Measurements from ENCODE around the gene GSK3B. TPM values are rescaled to one million over a fixed set of nuclear protein-coding genes. Genes with fewer than 3 reads are reported as not detected.
A peak's percentile ranks its signal among the peaks of the same experiment; 100 is the strongest.

GSK3B gene
- total RNA-seq, 8 experiments from 2014 or later, result 25.5 to 72.2 (median 55.4) TPM

GRCh38 chr3:119973018-119973646 is 121.1 kb downstream of the GSK3B start:
- WGBS, 10 experiments, result 89 to 100% (median 94%) methylated on average over 1 to 7 of the region's 7 CpGs
- in situ Hi-C loops (cut with MboI; ENCODE audit: low pct_unique_long_range_greater_than_20kb in 2 of 9, low sequenced_read_pairs in 9 of 9, unreplicated experiment in 9 of 9), result no loop called here
- ATAC-seq (replicated peaks in 6 of 8), result peak in 2 of 8 experiments; percentile 24 to 61
- no peaks in the 10 kb centered on the region for H3K4me1 ChIP-seq (replicated peaks in 1 of 2)
- no peak overlapping the region for H3K4me3 ChIP-seq
- no peak overlapping the region for H3K27ac ChIP-seq

- in situ Hi-C loops (cut with MboI; ENCODE audit: low pct_unique_long_range_greater_than_20kb in 2 of 9, low sequenced_read_pairs in 9 of 9, unreplicated experiment in 9 of 9), result no loop called here
- Histone ChIP-seq H3K4me3 (no peak overlapping the region), H3K27ac (no peak overlapping the region), H3K4me1 (replicated peaks in 1 of 2) (no peaks in the 10 kb centered on the region)
- peak in 1 of 8 experiments; percentile 41 for ATAC-seq (replicated peaks in 6 of 8)
- 8 to 98% (median 81%) methylated on average over 2 to 4 of the region's 4 CpGs; no CpG with 5 or more reads in 3 of the 10 experiments for WGBS, 10 experiments
Observed at GRCh38 chr3:119969759-119970158, 124.5 kb downstream of the GSK3B start.

- in situ Hi-C loops (cut with MboI; ENCODE audit: low pct_unique_long_range_greater_than_20kb in 2 of 9, low sequenced_read_pairs in 9 of 9, unreplicated experiment in 9 of 9), result no loop called here
- no peak overlapping the region for H3K4me3 ChIP-seq
- ATAC-seq (replicated peaks in 6 of 8), result no peak
- 44 to 100% (median 90%) methylated on average over 1 to 5 of the region's 7 CpGs; no CpG with 5 or more reads in 2 of the 10 experiments for WGBS, 10 experiments
- H3K4me1 ChIP-seq (replicated peaks in 1 of 2), result no peaks in the 10 kb centered on the region
- no peak overlapping the region for H3K27ac ChIP-seq
Observed at GRCh38 chr3:119967353-119968006, 126.8 kb downstream of the GSK3B start.

GRCh38 chr3:119965692-119966091 is 128.6 kb downstream of the GSK3B start:
- WGBS, 10 experiments, result 20 to 100% (median 100%) methylated on average over 1 of the region's 1 CpG; no CpG with 5 or more reads in 7 of the 10 experiments
- in situ Hi-C loops (cut with MboI; ENCODE audit: low pct_unique_long_range_greater_than_20kb in 2 of 9, low sequenced_read_pairs in 9 of 9, unreplicated experiment in 9 of 9), result no loop called here
- no peak for ATAC-seq (replicated peaks in 6 of 8)
- H3K27ac ChIP-seq, result no peak overlapping the region
- no peaks in the 10 kb centered on the region for H3K4me1 ChIP-seq (replicated peaks in 1 of 2)
- H3K4me3 ChIP-seq, result no peak overlapping the region

- 92 to 100% (median 100%) methylated on average over 1 to 2 of the region's 2 CpGs; no CpG with 5 or more reads in 1 of the 10 experiments for WGBS, 10 experiments
- H3K4me1 ChIP-seq (replicated peaks in 1 of 2), result no peaks in the 10 kb centered on the region
- no peak overlapping the region for H3K4me3 ChIP-seq
- in situ Hi-C loops (cut with MboI; ENCODE audit: low pct_unique_long_range_greater_than_20kb in 2 of 9, low sequenced_read_pairs in 9 of 9, unreplicated experiment in 9 of 9), result no loop called here
- H3K27ac ChIP-seq, result no peak overlapping the region
- ATAC-seq (replicated peaks in 6 of 8), result no peak
Observed at GRCh38 chr3:119964294-119964693, 130.0 kb downstream of the GSK3B start.

GRCh38 chr3:119955972-119956371 is 138.3 kb downstream of the GSK3B start:
- no peak overlapping the region for H3K4me3 ChIP-seq
- WGBS, 10 experiments, result 0 to 100% (median 90%) methylated on average over 1 to 6 of the region's 6 CpGs; no CpG with 5 or more reads in 3 of the 10 experiments
- ATAC-seq (replicated peaks in 6 of 8), result no peak

GRCh38 chr3:119950666-119951325 is 143.5 kb downstream of the GSK3B start:
- no peak overlapping the region for H3K27ac ChIP-seq
- H3K4me3 ChIP-seq, result no peak overlapping the region
- 86 to 100% (median 100%) methylated on average over 1 to 3 of the region's 3 CpGs; no CpG with 5 or more reads in 3 of the 10 experiments for WGBS, 10 experiments
- no peak for ATAC-seq (replicated peaks in 6 of 8)
- H3K4me1 ChIP-seq (replicated peaks in 1 of 2), result no peaks in the 10 kb centered on the region
- in situ Hi-C loops (cut with MboI; ENCODE audit: low pct_unique_long_range_greater_than_20kb in 2 of 9, low sequenced_read_pairs in 9 of 9, unreplicated experiment in 9 of 9), result no loop called here

More at GRCh38 chr3:119955972-119956371, 138.3 kb downstream of the GSK3B start:
- in situ Hi-C loops (cut with MboI; ENCODE audit: low pct_unique_long_range_greater_than_20kb in 2 of 9, low sequenced_read_pairs in 9 of 9, unreplicated experiment in 9 of 9), result no loop called here
- no peaks in the 10 kb centered on the region for H3K4me1 ChIP-seq (replicated peaks in 1 of 2)
- no peak overlapping the region for H3K27ac ChIP-seq

- Histone ChIP-seq H3K27ac (no peak overlapping the region), H3K4me3 (no peak overlapping the region), H3K4me1 (replicated peaks in 1 of 2) (no peaks in the 10 kb centered on the region)
- in situ Hi-C loops (cut with MboI; ENCODE audit: low pct_unique_long_range_greater_than_20kb in 2 of 9, low sequenced_read_pairs in 9 of 9, unreplicated experiment in 9 of 9), result no loop called here
- WGBS, 10 experiments, result 11 to 73% (median 63%) methylated on average over 1 of the region's 1 CpG; no CpG with 5 or more reads in 4 of the 10 experiments
- ATAC-seq (replicated peaks in 6 of 8), result no peak
Observed at GRCh38 chr3:119945291-119945690, 149.0 kb downstream of the GSK3B start.

- Histone ChIP-seq H3K4me1 (replicated peaks in 1 of 2) (no peaks in the 10 kb centered on the region), H3K4me3 (no peak overlapping the region), H3K27ac (no peak overlapping the region)
- no peak for ATAC-seq (replicated peaks in 6 of 8)
- in situ Hi-C loops (cut with MboI; ENCODE audit: low pct_unique_long_range_greater_than_20kb in 2 of 9, low sequenced_read_pairs in 9 of 9, unreplicated experiment in 9 of 9), result no loop called here
- 83 to 100% (median 98%) methylated on average over 1 to 2 of the region's 2 CpGs for WGBS, 10 experiments
Observed at GRCh38 chr3:119944091-119944490, 150.2 kb downstream of the GSK3B start.

- in situ Hi-C loops (cut with MboI; ENCODE audit: low pct_unique_long_range_greater_than_20kb in 2 of 9, low sequenced_read_pairs in 9 of 9, unreplicated experiment in 9 of 9), result no loop called here
- Histone ChIP-seq H3K4me3 (no peak overlapping the region), H3K27ac (no peak overlapping the region), H3K4me1 (replicated peaks in 1 of 2) (no peaks in the 10 kb centered on the region)
- WGBS, 10 experiments, result 75 to 100% (median 100%) methylated on average over 1 of the region's 1 CpG; no CpG with 5 or more reads in 1 of the 10 experiments
- ATAC-seq (replicated peaks in 6 of 8), result peak in 2 of 8 experiments; percentile 40 to 72
Observed at GRCh38 chr3:119939077-119939476, 155.2 kb downstream of the GSK3B start.

- Histone ChIP-seq H3K4me1 (replicated peaks in 1 of 2) (no peaks in the 10 kb centered on the region), H3K27ac (no peak overlapping the region), H3K4me3 (no peak overlapping the region)
- no peak for ATAC-seq (replicated peaks in 6 of 8)
- in situ Hi-C loops (cut with MboI; ENCODE audit: low pct_unique_long_range_greater_than_20kb in 2 of 9, low sequenced_read_pairs in 9 of 9, unreplicated experiment in 9 of 9), result no loop called here
- WGBS, 10 experiments, result 80 to 100% (median 100%) methylated on average over 1 to 2 of the region's 2 CpGs
Observed at GRCh38 chr3:119937229-119937628, 157.0 kb downstream of the GSK3B start.

GRCh38 chr3:119934249-119934648 is 160.0 kb downstream of the GSK3B start:
- H3K4me1 ChIP-seq (replicated peaks in 1 of 2), result no peaks in the 10 kb centered on the region
- H3K4me3 ChIP-seq, result no peak overlapping the region
- H3K27ac ChIP-seq, result no peak overlapping the region
- WGBS, 10 experiments, result 69 to 100% (median 89%) methylated on average over 1 to 3 of the region's 3 CpGs
- in situ Hi-C loops (cut with MboI; ENCODE audit: low pct_unique_long_range_greater_than_20kb in 2 of 9, low sequenced_read_pairs in 9 of 9, unreplicated experiment in 9 of 9), result no loop called here
- no peak for ATAC-seq (replicated peaks in 6 of 8)

- no peaks in the 10 kb centered on the region for H3K4me1 ChIP-seq (replicated peaks in 1 of 2)
- ATAC-seq (replicated peaks in 6 of 8), result no peak
- in situ Hi-C loops (cut with MboI; ENCODE audit: low pct_unique_long_range_greater_than_20kb in 2 of 9, low sequenced_read_pairs in 9 of 9, unreplicated experiment in 9 of 9), result no loop called here
- H3K27ac ChIP-seq, result no peak overlapping the region
- 70 to 100% (median 94%) methylated on average over 2 to 5 of the region's 5 CpGs; no CpG with 5 or more reads in 3 of the 10 experiments for WGBS, 10 experiments
- no peak overlapping the region for H3K4me3 ChIP-seq
Observed at GRCh38 chr3:119933207-119933606, 161.0 kb downstream of the GSK3B start.

Data from motor neuron (in vitro differentiated cells).